ENCODE measurements around the gene DPF3.

The DPF3 gene

DNA sequence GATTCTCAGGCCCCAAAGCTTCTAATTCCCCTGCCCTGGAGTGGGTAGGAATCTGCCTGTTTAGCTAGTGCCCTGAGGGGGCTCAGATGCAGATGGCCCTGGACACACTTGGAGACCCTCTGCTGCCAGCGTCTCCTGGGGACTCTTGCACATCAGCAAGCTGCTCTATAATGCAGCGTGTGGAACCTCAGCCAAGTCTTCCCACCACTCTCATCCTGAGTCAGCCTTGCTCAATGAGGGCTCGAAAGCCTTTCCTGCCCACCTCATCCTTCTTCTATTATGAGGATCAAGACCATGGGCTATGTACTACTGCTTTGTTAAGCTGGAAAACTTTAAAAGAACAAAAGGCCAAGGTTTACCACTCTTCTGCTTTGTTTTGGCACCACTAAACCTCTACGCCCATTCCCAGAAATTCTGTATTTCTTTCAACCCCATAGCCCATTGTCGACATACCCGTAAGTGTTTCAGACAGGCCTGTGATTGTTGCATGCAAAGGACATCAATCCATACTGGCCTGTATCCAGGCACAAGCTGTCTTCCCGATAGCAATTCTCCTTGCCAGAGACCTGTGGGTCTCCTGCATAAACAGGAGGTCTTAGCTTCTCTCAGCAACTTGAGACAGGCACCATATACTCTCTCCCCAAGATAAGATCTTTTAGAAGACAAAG, 246.9 kb downstream of the DPF3 start:
- no peak for DNase-seq (ENCODE audit: low read depth, low spot score)

- DNase-seq (ENCODE audit: low read depth, low spot score), result no peak
Measured at GRCh38 chr14:72645706-72646105, 248.2 kb downstream of the DPF3 start.

GRCh38 chr14:72644758-72645489, 249.0 kb downstream of the DPF3 start:
- no peak for DNase-seq (ENCODE audit: low read depth, low spot score)

DNA sequence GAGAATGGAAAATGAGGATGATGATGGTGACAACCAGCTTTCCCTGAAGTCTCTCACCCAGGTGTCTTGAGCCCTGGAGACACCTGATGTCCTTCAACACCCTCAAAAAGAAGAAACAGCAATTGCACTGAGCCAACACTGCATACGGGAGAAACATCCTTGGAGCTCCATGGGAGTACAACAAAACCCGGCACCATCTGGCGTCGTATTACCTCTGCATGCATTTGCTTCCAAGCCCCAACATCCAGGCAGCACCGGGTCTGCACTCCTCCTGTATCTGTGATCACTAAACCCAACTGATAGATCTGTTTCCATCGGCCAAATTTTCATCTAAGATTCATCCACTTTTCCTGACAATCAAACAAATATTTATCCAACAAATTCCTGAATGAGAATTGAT, 249.9 kb downstream of the DPF3 start:
- no peak for DNase-seq (ENCODE audit: low read depth, low spot score)

- DNase-seq (ENCODE audit: low read depth, low spot score), result no peak
Measured at GRCh38 chr14:72643317-72643801, 250.5 kb downstream of the DPF3 start.

DNA sequence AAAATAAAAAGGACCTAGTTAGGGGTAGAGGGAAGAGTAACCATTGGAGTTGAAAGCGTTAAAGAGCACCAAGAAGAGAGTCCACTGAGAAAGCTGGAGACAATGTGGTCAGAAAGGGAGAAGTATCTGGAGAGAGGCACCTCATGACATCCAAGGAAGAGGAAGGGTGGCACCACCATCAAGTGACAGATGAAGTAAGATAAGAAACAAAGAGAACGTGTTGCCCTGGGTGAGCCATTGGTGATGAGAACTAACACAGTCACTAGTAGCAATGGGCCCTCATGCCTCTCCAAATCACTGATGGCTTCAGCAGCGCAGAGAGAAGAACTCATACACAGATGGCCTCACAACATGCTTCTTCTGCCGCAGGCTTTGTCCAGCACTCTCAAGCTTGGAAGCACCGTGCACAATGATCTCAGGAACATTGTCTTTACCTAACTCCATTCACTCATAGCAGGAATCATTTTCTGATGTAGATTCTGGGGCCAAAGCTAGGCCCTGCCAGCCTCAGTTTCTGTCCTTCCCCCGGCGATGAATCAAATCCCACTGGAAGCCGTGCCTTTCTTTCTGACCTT, 252.9 kb downstream of the DPF3 start:
- no peak for DNase-seq (ENCODE audit: low read depth, low spot score)

GRCh38 chr14:72638021-72638420, 255.9 kb downstream of the DPF3 start:
- DNase-seq (ENCODE audit: low read depth, low spot score), result no peak

DNA sequence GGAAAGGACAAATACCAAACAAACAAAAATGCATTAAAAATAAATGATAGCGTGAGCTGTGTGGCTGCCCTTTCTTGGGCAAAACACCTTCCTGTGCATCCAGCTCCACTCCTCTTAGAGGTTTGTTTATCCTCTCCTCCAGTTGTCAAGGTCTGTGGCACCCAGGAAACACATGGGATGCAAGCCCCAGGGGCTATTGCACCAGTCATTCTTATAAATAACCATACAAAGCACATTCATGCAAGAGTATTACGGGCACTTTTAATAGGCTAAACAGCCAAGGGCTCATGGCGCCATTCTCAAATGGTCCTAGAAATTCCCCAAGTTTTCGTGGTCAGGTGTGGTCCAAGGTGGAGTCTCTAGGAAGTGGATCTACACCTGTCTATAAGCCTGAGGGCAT, 257.0 kb downstream of the DPF3 start:
- no peak for DNase-seq (ENCODE audit: low read depth, low spot score)

DNA sequence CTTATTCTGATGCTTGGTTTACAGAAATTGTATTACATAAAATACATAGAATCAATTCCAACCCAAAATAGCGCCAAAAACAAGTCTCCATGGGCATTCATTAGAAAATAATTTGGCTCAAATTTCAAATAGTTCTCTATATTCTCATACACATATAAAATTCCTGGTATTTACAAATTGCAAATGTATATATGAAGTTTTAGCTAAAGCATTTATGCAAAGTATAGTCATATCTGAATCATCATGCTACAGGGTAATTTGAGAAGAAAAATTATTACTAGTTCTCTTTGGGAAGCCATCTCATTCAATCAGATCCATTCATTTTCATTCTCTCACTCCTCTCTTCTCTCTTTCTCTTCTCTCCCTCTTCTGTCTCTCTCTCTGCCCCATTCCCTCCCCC, 257.8 kb downstream of the DPF3 start:
- no peak for DNase-seq (ENCODE audit: low read depth, low spot score)

DNA sequence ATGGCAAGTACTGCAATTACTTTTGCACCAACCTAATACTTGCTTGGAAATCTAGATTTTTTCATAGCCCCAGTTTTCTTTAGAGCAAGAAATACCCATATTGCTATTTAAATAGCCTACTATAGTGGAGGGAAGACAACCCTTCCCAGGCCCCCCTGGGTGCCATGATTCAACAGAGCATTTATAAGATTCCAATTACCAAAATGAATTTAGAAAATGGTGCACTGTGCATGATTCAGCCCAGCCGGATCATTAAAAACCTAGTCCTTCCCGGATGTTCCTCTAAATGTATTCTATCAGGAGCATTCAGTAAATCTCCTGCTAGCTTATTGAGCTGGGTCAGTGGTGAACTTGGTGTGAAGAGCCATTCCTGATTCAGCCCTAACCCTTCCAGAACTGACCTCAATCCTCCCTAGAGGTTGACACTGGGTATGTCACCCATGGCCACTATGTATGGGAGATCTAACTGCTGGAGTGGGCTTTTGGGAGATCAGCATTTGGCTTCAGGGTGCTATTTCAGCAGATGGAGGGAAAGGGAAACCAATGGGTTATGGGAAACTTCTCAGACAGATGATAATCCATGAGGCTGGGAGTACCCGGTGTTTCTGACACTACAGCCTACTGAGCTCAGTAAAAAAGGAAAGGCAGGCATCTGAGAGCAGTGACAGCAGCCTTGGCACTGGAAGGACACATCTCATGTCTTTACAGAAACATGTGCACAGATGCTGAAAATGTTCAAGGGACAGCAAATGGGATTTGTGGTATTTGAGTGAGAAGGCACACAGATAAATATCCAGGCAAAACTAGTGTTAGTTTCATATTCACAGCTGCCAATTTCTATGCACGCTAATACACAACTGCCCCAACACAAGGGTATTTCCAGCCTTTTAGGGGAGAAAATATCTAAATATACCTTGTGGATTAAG, 258.9 kb downstream of the DPF3 start:
- no peak for DNase-seq (ENCODE audit: low read depth, low spot score)

GRCh38 chr14:72633551-72633950, 260.4 kb downstream of the DPF3 start:
- DNase-seq (ENCODE audit: low read depth, low spot score), result no peak

DNA sequence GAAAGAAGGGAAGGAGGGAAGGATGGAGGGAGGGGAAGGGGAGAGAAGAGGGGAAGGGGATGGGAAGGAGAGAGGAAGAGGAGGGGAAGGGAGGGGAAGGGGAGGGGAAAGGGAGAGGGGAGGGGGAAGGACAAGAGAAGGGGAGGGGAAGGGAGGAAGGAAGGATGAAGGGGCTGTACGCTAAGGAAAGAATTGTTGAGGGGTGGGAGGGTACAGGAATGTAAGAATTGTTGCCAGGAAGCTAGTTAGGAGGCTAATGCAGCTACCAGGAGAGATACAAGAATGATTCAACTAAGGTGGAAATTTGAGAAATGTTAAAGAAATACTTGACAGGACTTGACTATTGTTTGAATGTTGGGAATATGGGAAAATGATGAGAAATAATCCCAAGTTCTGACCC, 261.2 kb downstream of the DPF3 start:
- no peak for DNase-seq (ENCODE audit: low read depth, low spot score)

- DNase-seq (ENCODE audit: low read depth, low spot score), result no peak
Measured at GRCh38 chr14:72631401-72631800, 262.5 kb downstream of the DPF3 start.

- no peak for DNase-seq (ENCODE audit: low read depth, low spot score)
Measured at GRCh38 chr14:72630374-72630773, 263.5 kb downstream of the DPF3 start.

DNA sequence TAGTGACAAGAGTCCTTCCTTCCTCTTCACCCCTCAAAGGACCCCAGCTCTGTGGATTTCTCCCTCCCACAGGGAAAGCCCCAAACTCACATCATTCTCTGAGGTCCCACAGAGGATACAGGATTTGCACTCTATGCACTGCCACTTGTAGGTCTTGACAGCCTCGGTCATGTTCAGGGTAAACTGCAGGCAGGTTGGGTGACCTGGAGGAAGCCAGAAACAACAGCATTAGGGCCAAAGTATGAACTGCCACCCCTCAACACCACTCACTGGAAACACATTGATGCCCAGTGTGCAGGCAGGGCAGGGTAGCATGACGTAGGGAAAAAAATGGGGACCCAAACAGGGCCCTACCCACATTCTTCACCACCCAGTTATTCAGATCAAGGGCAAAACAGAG, 264.4 kb downstream of the DPF3 start:
- no peak for DNase-seq (ENCODE audit: low read depth, low spot score)

DNA sequence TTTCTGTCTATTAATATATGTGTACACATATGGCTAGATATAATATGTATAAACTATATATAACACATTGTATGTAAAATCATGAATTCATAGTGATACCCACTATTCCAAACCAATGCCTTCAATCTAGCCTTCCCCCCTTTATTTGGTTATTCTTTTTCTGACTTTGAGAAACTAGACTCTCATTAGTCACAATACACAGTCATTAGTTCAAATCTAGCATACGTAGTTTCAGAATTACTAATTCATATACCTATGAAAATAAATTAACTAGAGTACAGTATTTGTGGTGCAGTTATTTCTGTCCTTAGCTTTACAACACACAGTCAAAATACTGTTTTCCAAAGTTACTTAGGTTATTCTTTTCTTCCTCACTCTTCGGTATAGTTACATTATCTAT, 268.2 kb downstream of the DPF3 start:
- no peak for DNase-seq (ENCODE audit: low read depth, low spot score)

- no peak for DNase-seq (ENCODE audit: low read depth, low spot score)
Measured at GRCh38 chr14:72621387-72622065, 272.4 kb downstream of the DPF3 start.

DNA sequence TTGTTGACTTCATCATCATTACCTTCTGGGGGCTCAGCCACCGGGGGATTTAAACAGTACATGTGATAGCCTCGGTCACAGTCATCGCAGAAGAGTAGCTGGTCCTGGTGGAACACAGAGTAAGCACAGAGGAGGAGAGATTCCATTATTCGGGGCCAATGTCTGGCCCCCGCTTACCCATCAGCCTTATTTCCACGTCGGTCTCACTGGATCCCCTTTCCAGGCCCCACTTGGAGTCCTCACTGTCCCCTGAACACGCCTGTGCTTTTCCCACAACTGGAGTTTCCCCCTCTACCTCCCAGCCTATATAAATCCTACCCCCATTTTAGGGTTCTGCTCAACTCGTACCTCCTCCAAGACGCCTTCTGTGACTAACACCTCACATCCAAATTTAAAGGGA, 274.0 kb downstream of the DPF3 start:
- DNase-seq (ENCODE audit: low read depth, low spot score), result no peak

- DNase-seq (ENCODE audit: low read depth, low spot score), result no peak
Measured at GRCh38 chr14:72619111-72619571, 274.8 kb downstream of the DPF3 start.

GRCh38 chr14:72618424-72618823, 275.5 kb downstream of the DPF3 start:
- no peak for DNase-seq (ENCODE audit: low read depth, low spot score)

- DNase-seq (ENCODE audit: low read depth, low spot score), result no peak
Measured at GRCh38 chr14:72617391-72618031, 276.4 kb downstream of the DPF3 start.
